ENCODE data around the gene TRIO. TPM values are rescaled to one million over a fixed set of nuclear protein-coding genes. Genes with fewer than 3 reads are reported as not detected.

Gene TRIO
- total RNA-seq, 6 experiments from 2014 or later, result 167 to 219 (median 190) TPM

- no peak for TF ChIP-seq CTCF (IDR thresholded peaks at IDR 0.05)
These were observed 293.8 kb downstream of the TRIO start for GRCh38 chr5:14436801-14437542.

GRCh38 chr5:14438195-14438606 is 295.1 kb downstream of the TRIO start:
- no peak for DNase-seq
- Mint-ChIP-seq H3K4me1 (ENCODE audit: low read depth) (peaks cover 94% of the 10 kb centered on the region), H3K4me3 (peak overlapping the region; percentile 18), H3K27me3 (ENCODE audit: insufficient read depth) (peaks cover 28% of the 10 kb centered on the region), H3K36me3 (ENCODE audit: low read depth) (peaks cover 58% of the 10 kb centered on the region), H3K27ac (peak overlapping the region; percentile 74), H3K9me3 (peaks cover 4% of the 10 kb centered on the region; the same call in 1 of the 2 replicates)
- no peak for TF ChIP-seq CTCF (IDR thresholded peaks at IDR 0.05)

More at GRCh38 chr5:14436801-14437542, 293.8 kb downstream of the TRIO start:
- no peak for DNase-seq
- peaks cover 94% of the 10 kb centered on the region for H3K4me1 Mint-ChIP-seq (ENCODE audit: low read depth)
- peak overlapping the region; percentile 23; the same call in 1 of the 2 replicates for H3K4me3 Mint-ChIP-seq
- peaks cover 34% of the 10 kb centered on the region for H3K27me3 Mint-ChIP-seq (ENCODE audit: insufficient read depth)
- H3K27ac Mint-ChIP-seq, result peak overlapping the region; percentile 22
- peaks cover 58% of the 10 kb centered on the region for H3K36me3 Mint-ChIP-seq (ENCODE audit: low read depth)
- peaks cover 4% of the 10 kb centered on the region; the same call in 1 of the 2 replicates for H3K9me3 Mint-ChIP-seq

GRCh38 chr5:14439087-14439871 is 296.1 kb downstream of the TRIO start:
- Mint-ChIP-seq H3K9me3 (peaks cover 4% of the 10 kb centered on the region; the same call in 1 of the 2 replicates), H3K27ac (peak overlapping the region; percentile 98), H3K27me3 (ENCODE audit: insufficient read depth) (peaks cover 28% of the 10 kb centered on the region), H3K4me3 (peak overlapping the region; percentile 88), H3K36me3 (ENCODE audit: low read depth) (peaks cover 58% of the 10 kb centered on the region), H3K4me1 (ENCODE audit: low read depth) (peaks cover 100% of the 10 kb centered on the region)
- no peak for DNase-seq
- no peak for TF ChIP-seq CTCF (IDR thresholded peaks at IDR 0.05)

- Mint-ChIP-seq H3K4me3 (peak overlapping the region; percentile 88), H3K9me3 (peaks cover 4% of the 10 kb centered on the region; the same call in 1 of the 2 replicates), H3K36me3 (ENCODE audit: low read depth) (peaks cover 58% of the 10 kb centered on the region), H3K27ac (peak overlapping the region; percentile 98), H3K27me3 (ENCODE audit: insufficient read depth) (peaks cover 28% of the 10 kb centered on the region), H3K4me1 (ENCODE audit: low read depth) (peaks cover 100% of the 10 kb centered on the region)
- DNase-seq, result no peak
- TF ChIP-seq CTCF (IDR thresholded peaks at IDR 0.05), result no peak
These were observed 297.1 kb downstream of the TRIO start for GRCh38 chr5:14440223-14440581.

GRCh38 chr5:14440582-14441431 is 297.7 kb downstream of the TRIO start:
- Mint-ChIP-seq H3K4me1 (ENCODE audit: low read depth) (peaks cover 100% of the 10 kb centered on the region), H3K9me3 (peaks cover 4% of the 10 kb centered on the region; the same call in 1 of the 2 replicates), H3K4me3 (peak overlapping the region; percentile 88), H3K27me3 (ENCODE audit: insufficient read depth) (peaks cover 25% of the 10 kb centered on the region), H3K27ac (peak overlapping the region; percentile 98), H3K36me3 (ENCODE audit: low read depth) (peaks cover 56% of the 10 kb centered on the region)
- peak; percentile 93 for DNase-seq
- no peak for TF ChIP-seq CTCF (IDR thresholded peaks at IDR 0.05)

All from HFFc6 (cell line).